GM13977 (cell line): ENCODE results near the gene MED17.

Experiments used
- DNase-seq: peaks from one replicate; pipeline ENCODE4 v3.0.0; 2012; ENCODE audit warnings: low spot score
- in situ Hi-C: fragments of 300-500 bp; cut with MboI; formaldehyde crosslinking; loops from one replicate; pipeline ENCODE4 v1.12.0; 2022; ENCODE audit warnings: low sequenced_read_pairs, low pct_unique_long_range_greater_than_20kb, mixed read lengths, inconsistent platforms; ENCODE audit not compliant: unreplicated experiment
- TF ChIP-seq, protein P1 (sequence below): IDR thresholded peaks from 2 replicates; pipeline ENCODE4 v1.5.1; 2012; ENCODE audit warnings: mild to moderate bottlenecking, control low read depth; ENCODE audit not compliant: insufficient read depth; ENCODE audit errors: extremely low read depth, missing control alignments

MED17 gene

GRCh38 chr11:93813974-93814373 lies 29.9 kb downstream of the MED17 start:
- in situ Hi-C loops = no loop called here
- TF ChIP-seq, protein P1, sequence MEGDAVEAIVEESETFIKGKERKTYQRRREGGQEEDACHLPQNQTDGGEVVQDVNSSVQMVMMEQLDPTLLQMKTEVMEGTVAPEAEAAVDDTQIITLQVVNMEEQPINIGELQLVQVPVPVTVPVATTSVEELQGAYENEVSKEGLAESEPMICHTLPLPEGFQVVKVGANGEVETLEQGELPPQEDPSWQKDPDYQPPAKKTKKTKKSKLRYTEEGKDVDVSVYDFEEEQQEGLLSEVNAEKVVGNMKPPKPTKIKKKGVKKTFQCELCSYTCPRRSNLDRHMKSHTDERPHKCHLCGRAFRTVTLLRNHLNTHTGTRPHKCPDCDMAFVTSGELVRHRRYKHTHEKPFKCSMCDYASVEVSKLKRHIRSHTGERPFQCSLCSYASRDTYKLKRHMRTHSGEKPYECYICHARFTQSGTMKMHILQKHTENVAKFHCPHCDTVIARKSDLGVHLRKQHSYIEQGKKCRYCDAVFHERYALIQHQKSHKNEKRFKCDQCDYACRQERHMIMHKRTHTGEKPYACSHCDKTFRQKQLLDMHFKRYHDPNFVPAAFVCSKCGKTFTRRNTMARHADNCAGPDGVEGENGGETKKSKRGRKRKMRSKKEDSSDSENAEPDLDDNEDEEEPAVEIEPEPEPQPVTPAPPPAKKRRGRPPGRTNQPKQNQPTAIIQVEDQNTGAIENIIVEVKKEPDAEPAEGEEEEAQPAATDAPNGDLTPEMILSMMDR = no peak
- no peak for DNase-seq

GRCh38 chr11:93814966-93815633 lies 31.0 kb downstream of the MED17 start:
- in situ Hi-C loops = no loop called here
- TF ChIP-seq, protein P1 = no peak

GRCh38 chr11:93817426-93818348 lies 33.6 kb downstream of the MED17 start:
- in situ Hi-C loops = no loop called here
- DNase-seq = no peak

More at GRCh38 chr11:93814966-93815633, 31.0 kb downstream of the MED17 start:
- DNase-seq = no peak

DNA sequence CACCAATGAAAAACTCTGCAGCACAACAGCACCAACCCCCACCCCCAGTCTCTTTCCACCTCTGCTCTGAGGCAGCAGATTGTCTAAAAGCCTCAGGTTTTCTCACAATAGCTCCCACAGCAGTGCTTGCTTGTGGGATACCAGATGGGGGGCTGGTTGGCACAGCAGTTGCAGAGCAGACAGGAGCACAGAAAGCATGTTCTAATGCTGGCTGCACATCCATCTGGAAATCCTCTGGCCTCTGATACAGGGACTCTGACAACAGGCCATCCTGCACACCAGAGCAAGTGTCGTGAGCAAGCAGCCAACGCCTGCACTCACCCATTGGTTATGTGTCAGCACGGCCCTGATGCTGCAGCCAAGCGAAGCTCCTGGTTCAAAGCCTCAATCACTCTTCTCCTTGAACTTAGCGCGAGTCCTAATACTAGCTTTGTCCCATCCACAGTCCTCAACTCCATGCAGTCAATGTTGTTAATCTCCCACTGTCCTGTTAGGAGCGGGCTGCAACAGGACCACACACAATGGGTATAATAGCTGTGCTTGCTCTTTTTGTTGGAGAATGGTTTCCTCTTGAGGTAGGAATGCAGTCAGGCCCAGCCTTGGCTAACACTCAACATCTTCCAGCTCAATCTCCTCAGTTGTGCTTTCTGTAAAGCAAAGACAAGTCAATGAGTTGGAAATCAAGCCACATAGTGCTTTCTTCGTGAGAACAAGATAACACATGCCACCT lies 36.0 kb downstream of the MED17 start:
- in situ Hi-C loops = no loop called here
- DNase-seq = no peak
- TF ChIP-seq, protein P1 = no peak

More at GRCh38 chr11:93817426-93818348, 33.6 kb downstream of the MED17 start:
- TF ChIP-seq, protein P1 = no peak

DNA sequence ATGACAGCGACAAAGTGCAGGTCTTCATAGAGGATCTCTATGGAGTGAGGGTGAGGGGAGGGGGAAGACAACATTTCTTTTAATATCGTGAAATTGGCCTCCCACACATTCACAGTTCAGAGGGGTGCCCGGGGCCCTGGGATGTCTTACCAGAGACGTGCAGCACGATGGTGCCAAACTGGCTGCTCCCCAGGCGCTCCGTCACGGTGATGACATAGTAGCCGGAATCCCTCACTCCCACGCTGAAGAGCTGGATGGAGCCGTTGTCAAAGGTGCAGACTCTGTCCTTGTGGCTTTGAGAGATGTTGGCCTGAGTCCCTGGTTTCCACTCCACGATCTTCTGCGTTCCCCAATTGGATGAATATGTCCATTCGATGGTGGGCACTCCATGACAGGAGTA lies 36.8 kb downstream of the MED17 start:
- in situ Hi-C loops = no loop called here
- TF ChIP-seq, protein P1 = no peak
- no peak for DNase-seq

GRCh38 chr11:93821617-93822016 lies 37.5 kb downstream of the MED17 start:
- TF ChIP-seq, protein P1 = no peak

More at GRCh38 chr11:93821617-93822016, 37.5 kb downstream of the MED17 start:
- in situ Hi-C loops = no loop called here
- no peak for DNase-seq
